ENCODE data around the gene DAG1.
"Not testable (repeated sequence)": the region's sequence is repeated elsewhere in the genome, so short reads cannot be mapped to it uniquely, and the experiment has no call there.

The DAG1 gene

GRCh38 chr3:49470714-49471420 lies 800 bp downstream of the DAG1 start:
- H3K4me3 ChIP-seq (ENCODE audit: insufficient read depth, low read depth, low read length, poor library complexity, severe bottlenecking) = peak overlapping the region; percentile 56
- H3K36me3 ChIP-seq (ENCODE audit: control insufficient read depth, insufficient read depth, low read length) = no peaks in the 10 kb centered on the region
- no peak for DNase-seq
- peak overlapping the region; percentile 76 for H3K27ac ChIP-seq (ENCODE audit: insufficient read depth, low read length, poor library complexity, severe bottlenecking)
- peaks cover 21% of the 10 kb centered on the region for H3K4me1 ChIP-seq (ENCODE audit: control insufficient read depth, insufficient read depth, low read length, poor library complexity, severe bottlenecking)
- H3K27me3 ChIP-seq (replicated peaks; ENCODE audit: control insufficient read depth, insufficient read depth, low read length, poor library complexity, severe bottlenecking) = no peaks in the 10 kb centered on the region
- H3K9me3 ChIP-seq (ENCODE audit: control insufficient read depth, low read length) = no peaks in the 10 kb centered on the region

DNA sequence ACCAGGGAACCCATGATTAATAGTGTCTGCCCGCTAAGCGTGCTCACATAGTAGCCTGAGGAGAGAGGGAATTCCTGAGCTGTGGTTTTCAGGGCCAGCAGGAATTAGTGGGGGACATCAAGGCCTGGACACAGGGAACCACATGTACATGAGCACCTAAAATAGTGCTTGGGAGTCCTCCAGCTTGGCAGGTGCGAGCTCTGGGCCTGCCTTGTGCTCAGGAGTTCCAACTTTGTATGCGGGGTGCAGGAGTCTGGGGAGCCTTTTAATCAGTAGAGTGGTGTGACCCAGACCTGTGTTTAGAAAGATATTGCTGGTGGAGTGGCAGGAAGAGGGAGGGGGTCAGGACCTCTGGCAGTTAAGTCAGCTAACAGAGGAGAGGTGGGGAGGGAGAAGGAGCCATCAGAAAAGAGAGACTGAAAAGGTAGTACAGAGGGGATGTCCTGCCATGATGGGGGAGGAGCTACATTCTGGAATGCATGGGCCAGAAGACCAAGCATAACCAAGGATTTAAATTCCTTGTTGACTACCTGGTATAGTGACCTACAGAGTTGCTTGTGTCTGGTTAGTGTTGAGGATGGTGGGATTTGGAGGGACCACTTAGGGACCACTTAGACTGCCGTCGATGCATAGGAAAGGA lies 1.9 kb downstream of the DAG1 start:
- DNase-seq = no peak
- Histone ChIP-seq H3K4me1 (ENCODE audit: control insufficient read depth, insufficient read depth, low read length, poor library complexity, severe bottlenecking) (peaks cover 21% of the 10 kb centered on the region), H3K36me3 (ENCODE audit: control insufficient read depth, insufficient read depth, low read length) (no peaks in the 10 kb centered on the region), H3K27ac (ENCODE audit: insufficient read depth, low read length, poor library complexity, severe bottlenecking) (peak overlapping the region; percentile 76), H3K27me3 (replicated peaks; ENCODE audit: control insufficient read depth, insufficient read depth, low read length, poor library complexity, severe bottlenecking) (no peaks in the 10 kb centered on the region), H3K9me3 (ENCODE audit: control insufficient read depth, low read length) (no peaks in the 10 kb centered on the region), H3K4me3 (ENCODE audit: insufficient read depth, low read depth, low read length, poor library complexity, severe bottlenecking) (no peak overlapping the region)

GRCh38 chr3:49476563-49476962 lies 6.5 kb downstream of the DAG1 start:
- H3K4me3 ChIP-seq (ENCODE audit: insufficient read depth, low read depth, low read length, poor library complexity, severe bottlenecking) = no peak overlapping the region
- DNase-seq = no peak
- H3K4me1 ChIP-seq (ENCODE audit: control insufficient read depth, insufficient read depth, low read length, poor library complexity, severe bottlenecking) = peaks cover 7% of the 10 kb centered on the region
- peaks cover 5% of the 10 kb centered on the region for H3K36me3 ChIP-seq (ENCODE audit: control insufficient read depth, insufficient read depth, low read length)
- H3K9me3 ChIP-seq (ENCODE audit: control insufficient read depth, low read length) = no peaks in the 10 kb centered on the region
- H3K27ac ChIP-seq (ENCODE audit: insufficient read depth, low read length, poor library complexity, severe bottlenecking) = no peak overlapping the region
- H3K27me3 ChIP-seq (replicated peaks; ENCODE audit: control insufficient read depth, insufficient read depth, low read length, poor library complexity, severe bottlenecking) = no peaks in the 10 kb centered on the region

GRCh38 chr3:49482766-49483165 lies 12.7 kb downstream of the DAG1 start:
- Histone ChIP-seq H3K36me3 (ENCODE audit: control insufficient read depth, insufficient read depth, low read length) (peaks cover under 1% of the 10 kb centered on the region), H3K4me1 (ENCODE audit: control insufficient read depth, insufficient read depth, low read length, poor library complexity, severe bottlenecking) (no peaks in the 10 kb centered on the region), H3K4me3 (ENCODE audit: insufficient read depth, low read depth, low read length, poor library complexity, severe bottlenecking) (no peak overlapping the region), H3K27ac (ENCODE audit: insufficient read depth, low read length, poor library complexity, severe bottlenecking) (no peak overlapping the region), H3K9me3 (ENCODE audit: control insufficient read depth, low read length) (no peaks in the 10 kb centered on the region), H3K27me3 (replicated peaks; ENCODE audit: control insufficient read depth, insufficient read depth, low read length, poor library complexity, severe bottlenecking) (no peaks in the 10 kb centered on the region)
- DNase-seq = no peak

DNA sequence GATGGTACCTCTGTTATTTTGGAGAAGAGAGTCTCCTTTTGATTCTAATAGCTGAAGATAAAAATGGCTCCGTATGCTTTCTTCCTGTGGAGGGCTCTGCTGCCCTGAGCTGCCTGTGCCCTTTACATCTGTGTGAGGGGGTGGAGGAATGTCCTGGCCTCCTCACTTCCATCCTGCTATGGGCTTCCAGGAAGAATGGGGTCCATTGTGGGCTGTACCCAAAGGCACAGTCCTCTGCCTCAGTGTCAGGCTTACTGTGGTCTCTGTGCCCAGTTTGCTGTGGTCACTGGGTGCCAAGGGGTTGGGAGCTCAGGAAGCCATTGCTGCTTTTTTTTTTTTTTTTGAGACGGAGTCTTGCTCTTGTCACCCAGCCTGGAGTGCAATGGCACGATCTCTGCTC lies 14.4 kb downstream of the DAG1 start:
- no peak for DNase-seq
- Histone ChIP-seq H3K27ac (ENCODE audit: insufficient read depth, low read length, poor library complexity, severe bottlenecking) (no peak overlapping the region), H3K36me3 (ENCODE audit: control insufficient read depth, insufficient read depth, low read length) (peaks cover 5% of the 10 kb centered on the region), H3K9me3 (ENCODE audit: control insufficient read depth, low read length) (no peaks in the 10 kb centered on the region), H3K27me3 (replicated peaks; ENCODE audit: control insufficient read depth, insufficient read depth, low read length, poor library complexity, severe bottlenecking) (no peaks in the 10 kb centered on the region), H3K4me3 (ENCODE audit: insufficient read depth, low read depth, low read length, poor library complexity, severe bottlenecking) (no peak overlapping the region), H3K4me1 (ENCODE audit: control insufficient read depth, insufficient read depth, low read length, poor library complexity, severe bottlenecking) (no peaks in the 10 kb centered on the region)

DNA sequence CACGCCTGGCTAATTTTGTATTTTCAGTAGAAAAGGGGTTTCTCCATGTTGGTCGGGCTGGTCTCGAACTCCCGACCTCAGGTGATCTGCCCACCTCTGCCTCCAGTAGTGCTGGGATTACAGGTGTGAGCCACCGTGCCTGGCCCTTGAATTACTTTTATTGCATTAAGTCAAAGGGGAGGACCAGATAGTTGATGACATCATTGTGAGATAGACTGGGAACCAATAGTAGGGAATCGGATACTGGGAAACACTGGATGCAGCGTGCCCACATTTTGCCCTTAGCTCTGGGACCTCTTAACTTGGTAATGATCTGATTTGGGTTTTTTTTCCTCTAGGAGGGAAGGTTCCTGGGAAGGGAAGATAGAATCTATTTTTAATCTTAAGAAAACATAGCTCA lies 19.2 kb downstream of the DAG1 start:
- Histone ChIP-seq H3K4me1 (ENCODE audit: control insufficient read depth, insufficient read depth, low read length, poor library complexity, severe bottlenecking) (no peaks in the 10 kb centered on the region), H3K4me3 (ENCODE audit: insufficient read depth, low read depth, low read length, poor library complexity, severe bottlenecking) (no peak overlapping the region), H3K27ac (ENCODE audit: insufficient read depth, low read length, poor library complexity, severe bottlenecking) (no peak overlapping the region), H3K27me3 (replicated peaks; ENCODE audit: control insufficient read depth, insufficient read depth, low read length, poor library complexity, severe bottlenecking) (no peaks in the 10 kb centered on the region), H3K9me3 (ENCODE audit: control insufficient read depth, low read length) (no peaks in the 10 kb centered on the region), H3K36me3 (ENCODE audit: control insufficient read depth, insufficient read depth, low read length) (peaks cover 5% of the 10 kb centered on the region)
- no peak for DNase-seq

- no peaks in the 10 kb centered on the region for H3K9me3 ChIP-seq (ENCODE audit: control insufficient read depth, low read length)
- DNase-seq = no peak
- no peak overlapping the region for H3K4me3 ChIP-seq (ENCODE audit: insufficient read depth, low read depth, low read length, poor library complexity, severe bottlenecking)
- no peaks in the 10 kb centered on the region for H3K4me1 ChIP-seq (ENCODE audit: control insufficient read depth, insufficient read depth, low read length, poor library complexity, severe bottlenecking)
- H3K27me3 ChIP-seq (replicated peaks; ENCODE audit: control insufficient read depth, insufficient read depth, low read length, poor library complexity, severe bottlenecking) = no peaks in the 10 kb centered on the region
- peaks cover 2% of the 10 kb centered on the region for H3K36me3 ChIP-seq (ENCODE audit: control insufficient read depth, insufficient read depth, low read length)
- H3K27ac ChIP-seq (ENCODE audit: insufficient read depth, low read length, poor library complexity, severe bottlenecking) = no peak overlapping the region
These were observed 22.9 kb downstream of the DAG1 start for GRCh38 chr3:49492969-49493368.

DNA sequence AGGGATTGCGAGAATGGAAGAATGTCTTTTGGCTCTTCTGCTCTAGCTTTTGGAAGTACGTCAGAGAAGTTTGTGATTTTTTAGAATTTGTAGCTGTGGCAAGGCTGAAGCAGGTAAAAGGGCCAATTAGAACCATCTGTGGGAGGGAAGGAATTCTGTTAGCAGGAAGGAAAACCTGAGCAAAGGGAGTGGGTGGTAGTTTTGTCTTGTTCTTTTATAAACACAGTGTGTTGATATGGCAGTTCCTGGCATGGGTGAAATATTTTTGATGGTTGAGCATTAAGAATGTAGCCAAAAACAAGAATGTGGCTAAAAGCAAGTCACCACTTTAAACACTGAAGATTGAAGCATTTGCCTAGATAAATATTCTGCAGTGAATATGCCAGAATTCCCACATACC lies 23.8 kb downstream of the DAG1 start:
- no peaks in the 10 kb centered on the region for H3K4me1 ChIP-seq (ENCODE audit: control insufficient read depth, insufficient read depth, low read length, poor library complexity, severe bottlenecking)
- no peaks in the 10 kb centered on the region for H3K9me3 ChIP-seq (ENCODE audit: control insufficient read depth, low read length)
- H3K36me3 ChIP-seq (ENCODE audit: control insufficient read depth, insufficient read depth, low read length) = no peaks in the 10 kb centered on the region
- no peak overlapping the region for H3K4me3 ChIP-seq (ENCODE audit: insufficient read depth, low read depth, low read length, poor library complexity, severe bottlenecking)
- no peaks in the 10 kb centered on the region for H3K27me3 ChIP-seq (replicated peaks; ENCODE audit: control insufficient read depth, insufficient read depth, low read length, poor library complexity, severe bottlenecking)
- no peak overlapping the region for H3K27ac ChIP-seq (ENCODE audit: insufficient read depth, low read length, poor library complexity, severe bottlenecking)
- no peak for DNase-seq

GRCh38 chr3:49495023-49495422 lies 25.0 kb downstream of the DAG1 start:
- no peaks in the 10 kb centered on the region for H3K4me1 ChIP-seq (ENCODE audit: control insufficient read depth, insufficient read depth, low read length, poor library complexity, severe bottlenecking)
- no peaks in the 10 kb centered on the region for H3K36me3 ChIP-seq (ENCODE audit: control insufficient read depth, insufficient read depth, low read length)
- no peaks in the 10 kb centered on the region for H3K27me3 ChIP-seq (replicated peaks; ENCODE audit: control insufficient read depth, insufficient read depth, low read length, poor library complexity, severe bottlenecking)
- H3K4me3 ChIP-seq (ENCODE audit: insufficient read depth, low read depth, low read length, poor library complexity, severe bottlenecking) = no peak overlapping the region
- H3K9me3 ChIP-seq (ENCODE audit: control insufficient read depth, low read length) = no peaks in the 10 kb centered on the region
- no peak for DNase-seq
- H3K27ac ChIP-seq (ENCODE audit: insufficient read depth, low read length, poor library complexity, severe bottlenecking) = no peak overlapping the region

GRCh38 chr3:49496845-49497244 lies 26.8 kb downstream of the DAG1 start:
- not testable (repeated sequence) for H3K9me3 ChIP-seq (ENCODE audit: control insufficient read depth, low read length); H3K27me3 ChIP-seq (replicated peaks; ENCODE audit: control insufficient read depth, insufficient read depth, low read length, poor library complexity, severe bottlenecking); H3K4me1 ChIP-seq (ENCODE audit: control insufficient read depth, insufficient read depth, low read length, poor library complexity, severe bottlenecking); H3K27ac ChIP-seq (ENCODE audit: insufficient read depth, low read length, poor library complexity, severe bottlenecking); H3K4me3 ChIP-seq (ENCODE audit: insufficient read depth, low read depth, low read length, poor library complexity, severe bottlenecking); DNase-seq; H3K36me3 ChIP-seq (ENCODE audit: control insufficient read depth, insufficient read depth, low read length)
